Stimulated activated CD8-positive, alpha-beta memory T cell treated with anti-CD3 and anti-CD28 coated beads, Interleukin-7, amount 100 ng/mL, for 24 hours (primary cell): ENCODE measurements around the gene PTPN7.
"Not testable (repeated sequence)": the region's sequence is repeated elsewhere in the genome, so short reads cannot be mapped to it uniquely, and the experiment has no call there.

Source experiments
- DNase-seq: peaks from one replicate; pipeline ENCODE4 v3.0.0-alpha.2; 2020; ENCODE audit warnings: low read depth

PTPN7 gene

DNA sequence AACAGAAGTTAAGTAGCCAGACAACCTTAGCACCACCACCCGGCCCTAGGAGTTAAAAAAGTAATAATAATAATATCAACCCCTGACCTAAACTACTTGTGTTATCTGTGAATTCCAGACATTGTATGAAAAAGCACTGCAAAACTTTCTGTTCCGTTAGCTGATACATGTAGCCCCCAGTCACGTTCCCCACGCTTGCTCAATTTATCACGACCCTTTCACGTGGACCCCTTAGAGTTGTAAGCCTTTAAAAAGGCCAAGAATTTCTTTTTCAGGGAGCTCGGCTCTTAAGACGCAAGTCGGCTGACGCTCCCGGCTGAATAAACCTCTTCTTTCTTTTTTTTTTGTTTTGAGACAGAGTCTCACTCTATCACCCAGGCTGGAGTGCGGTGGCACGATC lies 6.7 kb upstream of the PTPN7 start:
- DNase-seq, result not testable (repeated sequence)

DNA sequence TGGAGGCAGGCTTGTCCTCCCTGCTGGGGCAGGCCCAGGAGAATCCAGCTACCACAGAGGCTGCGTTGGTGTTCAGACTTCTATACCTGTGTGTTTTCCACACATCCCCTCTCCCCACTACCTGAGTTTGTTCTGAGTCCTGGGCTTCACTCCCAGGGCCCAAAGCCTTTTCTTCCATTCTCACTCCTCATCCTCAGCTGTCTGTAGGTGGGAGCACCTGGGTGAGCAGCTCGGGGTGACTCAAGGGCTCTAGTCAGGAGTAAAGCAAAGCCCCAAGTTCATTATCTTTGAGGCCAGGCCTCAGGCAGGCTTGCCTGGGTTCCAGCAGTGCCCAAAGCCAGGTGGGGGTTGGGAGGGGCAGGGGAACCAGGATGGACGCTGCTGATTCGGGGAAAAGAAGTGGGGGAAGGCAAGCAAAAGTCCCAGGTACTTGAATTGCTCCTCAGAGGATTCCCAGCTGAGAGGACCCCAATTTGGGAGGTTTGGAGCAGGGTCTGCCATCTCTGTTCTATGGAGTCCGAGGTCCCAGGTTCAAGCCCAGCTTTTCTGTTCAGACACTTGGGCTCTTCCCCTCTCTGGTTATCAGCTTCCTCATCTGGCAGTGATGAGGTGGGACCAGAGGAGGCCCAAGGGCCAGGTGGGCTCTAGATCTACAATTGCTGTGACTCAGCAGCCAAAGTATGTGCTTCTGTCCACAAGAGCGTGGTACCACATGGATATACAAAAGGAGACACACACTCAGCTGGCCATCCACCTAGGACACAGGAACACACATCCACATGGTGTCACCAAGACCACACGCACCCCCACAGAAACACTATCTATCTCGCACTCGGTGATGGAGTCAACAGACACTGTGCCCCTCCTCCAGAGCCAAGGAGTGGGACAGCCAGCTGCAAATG lies 5.8 kb upstream of the PTPN7 start:
- DNase-seq, result no peak

DNA sequence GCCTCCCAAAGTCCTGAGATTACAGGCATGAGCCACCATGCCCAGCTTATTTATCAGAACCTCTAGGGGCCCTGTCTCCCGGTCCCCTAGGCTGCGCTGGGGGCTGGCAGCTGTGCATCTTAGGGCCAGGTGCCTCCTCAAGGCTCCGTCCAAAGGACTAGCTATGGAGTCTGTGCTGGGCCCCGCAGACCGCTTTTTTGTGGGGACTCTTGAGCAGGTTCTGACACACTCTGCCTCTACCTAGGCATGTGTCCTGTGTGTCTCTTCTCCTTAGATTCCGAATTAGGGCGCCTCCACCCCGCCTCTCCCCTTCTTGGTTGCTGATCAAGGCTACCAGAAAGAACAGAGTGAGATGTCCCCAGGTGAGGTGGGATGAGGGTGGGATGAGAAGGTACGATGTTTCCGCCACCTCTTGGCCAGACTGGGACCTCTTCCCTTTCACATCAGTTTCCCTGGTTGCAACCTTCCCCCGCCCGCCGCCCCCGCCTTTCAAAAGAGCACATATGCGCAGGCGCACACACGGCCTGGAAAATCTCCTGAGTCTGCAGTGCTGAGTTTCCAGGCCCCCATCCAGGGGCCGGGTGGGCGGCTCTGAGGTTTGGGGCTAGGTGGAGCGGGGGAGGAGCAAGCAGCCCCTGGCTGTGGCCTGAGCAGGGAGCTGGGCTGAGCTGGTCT lies 5.0 kb upstream of the PTPN7 start:
- no peak for DNase-seq

DNA sequence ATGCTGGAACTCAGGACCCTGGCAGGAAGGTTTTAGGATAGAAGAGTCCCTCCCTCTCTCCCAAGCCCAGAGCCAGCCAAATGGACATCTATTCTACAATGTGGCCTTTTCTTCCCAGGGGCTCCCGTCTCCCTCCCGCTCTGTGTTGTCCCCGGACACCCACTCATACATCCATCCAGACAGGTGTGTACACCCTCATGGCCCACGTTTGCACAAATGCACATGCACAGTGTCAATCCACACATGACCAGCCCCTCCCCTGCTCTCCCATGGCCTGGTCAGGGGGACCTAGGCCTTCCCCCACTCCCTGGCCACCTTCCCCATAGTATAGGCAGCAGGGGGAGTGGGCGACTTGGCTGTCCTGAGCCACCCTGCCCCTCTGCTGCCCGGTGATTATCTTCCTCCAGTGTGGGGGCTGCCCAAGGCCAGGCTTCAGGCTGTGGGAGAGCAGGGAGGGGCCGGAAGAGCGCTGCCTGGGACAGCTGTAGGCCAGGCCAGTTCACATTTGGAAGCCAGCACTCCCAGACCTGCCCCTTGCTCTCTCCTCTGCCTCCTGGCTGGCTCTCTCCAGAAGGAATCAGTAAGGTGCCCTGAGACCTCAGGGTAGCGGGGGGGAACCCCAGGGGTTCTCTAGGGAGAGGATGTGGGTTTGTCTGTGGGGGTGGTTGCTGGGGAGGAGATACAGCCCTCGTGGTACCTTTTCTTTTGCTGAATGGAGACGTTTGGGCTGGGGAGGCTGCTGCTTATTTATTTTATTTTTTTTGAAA lies 4.1 kb upstream of the PTPN7 start:
- no peak for DNase-seq

DNA sequence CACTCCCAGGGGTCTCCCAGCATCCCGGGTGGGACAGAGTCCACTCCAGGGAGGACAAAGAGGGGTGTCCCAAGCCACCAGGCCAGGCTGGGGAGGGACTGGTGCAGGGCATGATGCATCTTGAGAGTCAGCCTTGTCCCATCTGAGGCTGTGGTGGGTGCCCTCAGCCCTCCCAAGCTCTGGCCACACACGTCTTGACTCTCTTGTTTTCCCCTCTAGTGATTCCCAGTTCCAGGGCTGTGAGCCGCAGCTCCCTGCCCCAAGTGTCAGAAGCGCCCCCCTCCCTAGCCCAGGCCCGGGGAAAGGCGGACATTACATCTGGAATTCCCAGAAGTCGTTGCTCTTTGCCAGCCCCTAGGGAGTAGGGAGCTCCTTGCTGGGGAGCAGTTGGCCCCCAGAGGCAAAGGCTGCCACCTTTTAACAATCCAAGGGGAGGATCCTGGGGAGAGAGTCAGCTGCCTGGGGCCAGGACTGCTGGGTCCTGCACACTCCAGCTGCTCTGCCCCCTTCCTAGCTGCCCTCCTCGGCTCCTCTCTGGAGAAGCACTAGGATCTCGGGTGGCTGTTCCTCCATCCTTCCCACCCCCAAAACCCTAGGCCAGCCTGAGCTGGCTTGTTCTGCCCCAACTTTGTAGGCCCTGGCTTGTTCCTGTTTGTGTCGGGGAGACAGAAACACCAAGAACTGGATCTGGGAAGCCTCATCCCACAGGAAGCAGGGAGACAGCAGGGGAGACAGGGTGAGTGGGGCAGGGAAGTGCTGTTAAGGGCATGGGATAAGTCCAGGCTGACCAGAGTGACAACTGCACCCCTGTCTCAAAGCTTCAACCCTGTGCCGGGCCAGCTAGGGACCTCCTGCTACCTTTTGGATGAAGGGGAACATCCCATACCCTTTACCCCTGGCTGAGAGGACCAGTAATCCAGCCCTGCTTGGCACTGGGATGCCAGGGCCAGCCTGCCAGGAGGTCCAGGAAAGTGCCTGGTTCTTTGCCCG lies 3.2 kb upstream of the PTPN7 start:
- no peak for DNase-seq

DNA sequence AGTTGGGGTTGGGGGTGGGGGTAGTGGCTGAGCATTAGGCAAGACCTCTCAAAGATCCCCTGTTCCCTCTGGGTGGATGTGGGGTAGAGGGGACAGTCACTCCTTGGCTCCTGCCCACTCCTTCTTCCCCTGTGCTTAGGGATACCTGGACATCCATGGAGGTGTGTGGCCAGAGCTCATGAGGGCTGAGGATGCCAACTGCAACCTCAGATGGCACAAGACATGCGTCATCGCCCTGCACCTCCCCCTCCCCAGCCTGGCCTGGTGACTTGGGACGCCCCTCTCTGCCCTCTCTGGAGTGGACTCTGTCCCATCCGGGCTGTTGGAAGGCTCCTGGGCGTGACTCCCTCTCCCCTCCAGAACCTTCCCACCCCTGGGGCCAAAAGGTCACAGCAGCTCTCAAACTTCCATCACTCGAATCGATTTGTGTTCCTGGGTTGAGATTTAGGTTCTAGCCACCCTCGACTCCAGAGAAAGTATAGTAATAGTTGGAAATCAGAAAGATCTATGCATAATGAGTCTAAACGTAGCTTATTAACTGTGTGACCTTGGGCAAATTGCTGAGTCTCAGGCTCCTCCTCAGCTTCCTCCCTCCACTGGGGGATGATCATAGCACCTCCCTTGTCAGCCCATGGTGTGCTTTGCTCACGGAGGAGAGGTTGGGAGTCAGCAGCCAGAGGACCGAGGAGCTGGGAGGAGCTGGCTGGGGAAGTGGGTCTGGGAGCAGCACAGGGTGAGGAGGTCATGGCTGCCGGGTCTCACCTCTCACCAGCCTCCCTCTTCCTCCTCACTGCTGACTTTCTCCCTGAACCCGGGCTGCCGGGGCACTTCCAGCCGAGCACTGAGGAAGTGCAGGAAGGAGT lies 2.2 kb upstream of the PTPN7 start:
- no peak for DNase-seq

DNA sequence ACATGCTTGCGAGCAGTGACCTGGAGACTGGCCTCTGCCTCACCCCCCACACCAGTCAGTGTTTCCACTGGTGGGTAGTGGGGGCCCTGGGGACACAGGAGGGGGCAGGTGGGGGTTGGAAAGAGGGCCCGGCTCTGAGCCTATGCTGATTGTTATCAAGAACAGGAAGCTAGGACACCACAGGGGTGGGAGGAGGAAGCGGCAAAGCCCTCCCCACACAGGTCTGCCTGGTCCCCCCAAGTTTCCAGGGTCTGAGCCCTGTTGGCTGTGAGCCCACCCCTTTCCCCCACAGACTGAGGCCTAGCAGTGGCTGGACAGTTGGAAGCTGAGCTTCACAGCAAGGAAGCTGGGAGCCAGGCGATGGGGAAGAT lies 1.6 kb upstream of the PTPN7 start:
- no peak for DNase-seq

DNA sequence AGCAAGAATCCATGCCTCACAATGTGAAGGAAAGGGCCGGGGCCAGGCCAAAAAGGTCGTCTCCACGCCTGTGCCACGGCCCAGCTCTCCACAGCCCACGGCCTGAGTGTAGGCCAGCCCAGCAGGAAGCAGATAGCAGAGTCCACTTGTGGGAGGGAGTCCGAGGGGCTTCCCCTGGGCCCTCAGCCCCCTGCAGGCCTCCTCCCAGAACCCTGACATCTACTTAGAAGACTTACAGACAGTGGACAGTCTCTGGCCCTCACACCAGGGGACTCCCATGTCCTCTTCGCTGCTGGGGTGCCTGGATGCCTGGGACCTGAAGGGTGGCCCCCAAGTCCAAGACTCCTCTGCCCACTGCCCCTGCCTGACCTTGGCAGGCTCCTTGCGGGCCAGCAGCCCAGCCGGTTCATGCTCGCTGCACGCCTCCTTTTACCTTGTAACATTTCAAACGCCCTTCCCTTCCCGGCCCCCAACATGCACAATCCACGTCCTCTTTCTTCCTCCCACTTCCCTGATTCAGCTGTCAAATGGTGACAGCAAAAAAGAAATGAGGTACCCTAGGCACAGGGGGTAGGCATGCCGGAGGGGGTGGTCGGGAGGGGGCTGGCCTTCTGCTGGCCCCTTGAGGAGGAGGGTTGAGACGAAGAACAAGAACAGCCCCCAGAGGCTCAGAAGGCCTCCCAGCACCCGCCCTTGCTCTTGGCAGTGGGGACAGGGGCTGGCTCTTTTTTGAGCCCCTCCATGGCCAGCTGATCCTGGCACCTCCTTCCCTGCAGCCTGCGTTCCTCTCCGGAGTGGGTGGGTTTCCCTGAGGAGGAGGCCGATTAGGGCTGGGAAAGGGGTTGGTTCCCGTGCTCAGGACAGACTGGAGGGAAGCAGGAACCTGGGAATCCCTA lies 997 bp upstream of the PTPN7 start:
- no peak for DNase-seq

DNA sequence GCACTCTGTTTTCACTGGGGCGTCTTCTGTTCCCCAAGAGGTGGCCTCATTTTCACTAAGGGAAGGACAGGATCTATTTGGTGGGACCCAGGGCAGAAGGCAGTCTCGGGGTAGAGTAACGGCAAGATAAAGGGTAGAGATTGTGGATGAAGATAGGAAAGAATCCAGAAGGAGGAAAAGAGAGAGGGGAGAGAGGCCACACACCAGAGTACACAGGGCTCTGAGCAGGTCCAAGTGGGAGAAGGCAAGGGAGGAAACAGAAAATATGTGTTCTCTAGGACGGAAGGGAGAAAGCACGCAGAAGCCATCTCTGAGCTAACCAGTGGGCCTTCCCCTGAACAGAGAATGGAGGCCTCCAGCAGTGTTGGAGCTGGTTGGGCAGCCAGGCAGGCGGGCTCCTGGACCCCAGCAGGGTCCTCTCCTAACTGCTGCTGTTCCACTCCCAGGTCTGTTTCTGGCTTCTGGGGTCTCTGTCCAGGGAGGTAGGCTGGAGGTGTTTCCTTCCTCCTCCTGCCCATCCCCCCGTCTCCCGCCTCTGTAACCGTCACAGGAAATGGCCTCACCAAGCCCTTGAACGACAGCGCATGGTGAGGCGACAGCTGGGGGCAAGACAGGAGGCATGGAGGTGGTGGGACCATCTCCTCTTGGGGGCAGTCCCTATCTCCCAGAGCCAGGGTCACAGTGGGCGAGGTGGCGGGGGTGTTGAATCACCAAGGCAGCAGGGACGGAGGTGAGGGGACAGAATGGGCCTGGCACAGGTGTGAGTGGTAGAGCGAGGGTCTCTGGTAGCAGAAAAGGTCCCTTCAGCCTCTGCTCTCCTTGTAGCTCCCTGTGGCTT lies 649 bp downstream of the PTPN7 start:
- DNase-seq, result no peak

DNA sequence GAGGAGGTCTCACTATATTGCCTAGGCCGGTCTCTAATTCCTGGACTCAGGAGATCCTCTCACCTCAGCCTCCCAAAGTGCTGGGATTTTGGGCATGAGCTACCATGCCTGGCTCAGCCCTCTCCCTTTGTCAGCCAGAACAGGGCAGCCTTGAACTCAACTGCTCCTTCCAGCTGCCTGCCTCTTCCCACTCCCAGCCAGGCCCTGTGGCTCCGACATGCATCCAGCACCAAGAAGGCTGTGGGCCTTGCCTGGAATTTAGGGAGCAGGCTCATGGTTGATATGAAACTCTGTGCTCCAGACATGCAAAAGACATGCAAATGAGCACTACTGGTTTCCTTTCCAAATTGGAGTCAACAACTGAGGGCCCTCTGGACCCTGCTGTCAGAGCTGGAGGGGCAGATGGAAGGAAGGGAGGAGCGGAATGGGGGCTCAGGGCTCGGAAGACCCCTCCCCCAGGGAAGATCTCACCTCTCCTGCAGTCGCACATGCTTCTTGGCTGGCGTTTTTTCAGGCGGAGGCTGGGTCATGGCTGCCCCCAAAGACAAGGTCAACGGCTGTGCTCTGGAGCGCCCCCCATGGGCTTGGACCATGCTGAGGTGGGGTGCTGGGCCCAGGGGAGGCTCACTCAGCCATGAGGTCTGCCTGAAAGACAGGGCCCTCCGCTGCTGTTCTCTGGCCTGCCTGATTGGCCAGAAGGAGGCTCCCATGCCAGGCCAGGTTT lies 1.4 kb downstream of the PTPN7 start:
- no peak for DNase-seq

DNA sequence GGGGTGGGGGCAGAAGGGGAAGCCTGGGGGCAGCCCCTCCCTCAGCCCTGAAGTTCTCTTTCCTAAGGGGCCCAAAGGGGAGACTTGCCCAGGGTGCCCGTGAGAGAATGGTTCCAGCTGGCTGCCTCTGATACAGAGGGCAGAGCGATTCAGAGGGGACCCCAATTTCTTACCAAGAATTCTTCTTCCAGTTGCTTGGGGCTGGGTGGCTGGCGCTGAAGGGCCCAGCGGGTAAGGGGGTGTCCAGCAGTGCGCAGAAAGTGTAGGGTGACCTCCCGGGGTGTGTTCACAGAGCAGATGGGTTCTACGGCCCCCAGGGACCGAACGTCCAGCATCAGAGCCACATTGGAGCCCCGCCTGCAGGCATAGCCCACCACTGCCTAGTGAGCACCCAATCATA lies 2.5 kb downstream of the PTPN7 start:
- no peak for DNase-seq

DNA sequence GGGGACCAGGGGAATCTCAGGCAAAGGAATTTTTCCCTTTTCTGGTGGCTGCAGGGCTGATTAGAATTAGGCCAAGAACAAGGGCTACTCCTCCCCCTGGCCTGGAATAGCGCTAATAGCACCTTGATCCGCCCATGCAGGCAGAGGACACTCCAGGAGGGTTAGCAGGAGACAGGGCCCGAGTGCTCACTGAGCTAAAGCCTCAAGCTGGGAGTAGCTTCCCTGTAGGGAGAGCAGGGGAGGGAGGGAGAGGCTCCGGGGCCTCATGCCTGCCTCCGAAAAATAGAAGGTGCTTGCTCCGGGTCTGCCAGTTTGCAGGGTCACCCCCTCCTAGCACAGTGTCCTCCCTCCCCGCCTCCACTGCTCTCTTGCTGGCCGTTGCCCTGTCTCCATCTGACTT lies 3.8 kb downstream of the PTPN7 start:
- no peak for DNase-seq

DNA sequence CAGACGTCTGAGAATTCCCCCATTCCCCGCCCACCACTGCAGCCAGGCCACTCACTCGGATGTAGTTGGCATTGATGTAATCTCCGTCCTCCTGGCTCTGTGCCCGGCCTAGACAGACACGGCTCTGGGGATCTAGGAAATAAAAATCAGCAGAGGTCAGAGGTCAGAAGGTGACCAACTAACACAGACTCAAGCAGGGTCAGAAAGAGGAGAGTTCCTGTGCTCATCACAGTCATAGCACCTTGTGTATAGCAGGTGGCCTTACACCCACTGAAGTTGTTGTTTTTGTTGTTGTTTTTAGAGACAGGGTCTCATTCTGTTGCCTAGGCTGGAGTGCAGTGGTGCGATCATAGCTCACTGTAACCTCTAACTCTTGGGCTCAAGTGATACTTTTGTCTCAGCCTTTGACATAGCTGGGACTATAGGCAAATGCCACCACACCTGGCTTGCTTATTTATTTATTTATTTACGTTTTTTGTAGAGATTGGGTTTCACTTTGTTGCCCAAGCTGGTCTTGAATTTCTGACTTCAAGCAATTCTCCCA lies 4.9 kb downstream of the PTPN7 start:
- DNase-seq, result no peak

DNA sequence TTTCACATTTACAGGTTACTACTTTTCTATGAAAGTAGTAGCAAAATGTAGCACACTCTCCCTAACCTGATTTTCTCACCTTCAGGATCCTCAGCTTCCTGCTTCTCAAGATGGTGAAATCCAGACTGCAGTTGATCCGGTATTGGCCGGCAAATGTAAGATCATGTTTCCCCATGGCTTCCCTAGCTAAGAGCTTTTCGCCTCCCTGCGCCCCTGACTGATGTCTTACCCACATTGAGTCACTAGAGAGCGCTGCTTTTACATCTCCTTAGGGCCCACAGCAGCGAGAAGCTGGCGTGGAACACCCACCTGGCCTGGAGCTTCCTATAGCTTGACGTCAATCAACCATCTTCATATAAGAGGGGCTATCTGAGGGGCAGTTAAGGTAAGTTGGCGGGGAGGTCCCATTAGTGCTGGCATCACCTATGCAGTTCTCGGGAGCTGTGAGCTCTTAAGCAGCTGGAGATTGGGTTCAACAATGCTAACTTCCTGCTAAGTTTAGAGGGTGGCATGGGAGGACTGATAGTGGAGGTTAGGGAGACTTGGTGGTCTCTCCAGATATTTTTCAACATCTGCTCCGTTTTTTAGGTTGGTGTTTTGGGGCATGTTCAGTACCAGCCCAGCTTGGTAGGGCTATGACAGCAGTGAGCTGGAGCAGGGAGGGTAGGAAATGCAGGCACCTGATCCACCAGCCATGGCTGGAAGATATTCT lies 5.5 kb downstream of the PTPN7 start:
- no peak for DNase-seq

DNA sequence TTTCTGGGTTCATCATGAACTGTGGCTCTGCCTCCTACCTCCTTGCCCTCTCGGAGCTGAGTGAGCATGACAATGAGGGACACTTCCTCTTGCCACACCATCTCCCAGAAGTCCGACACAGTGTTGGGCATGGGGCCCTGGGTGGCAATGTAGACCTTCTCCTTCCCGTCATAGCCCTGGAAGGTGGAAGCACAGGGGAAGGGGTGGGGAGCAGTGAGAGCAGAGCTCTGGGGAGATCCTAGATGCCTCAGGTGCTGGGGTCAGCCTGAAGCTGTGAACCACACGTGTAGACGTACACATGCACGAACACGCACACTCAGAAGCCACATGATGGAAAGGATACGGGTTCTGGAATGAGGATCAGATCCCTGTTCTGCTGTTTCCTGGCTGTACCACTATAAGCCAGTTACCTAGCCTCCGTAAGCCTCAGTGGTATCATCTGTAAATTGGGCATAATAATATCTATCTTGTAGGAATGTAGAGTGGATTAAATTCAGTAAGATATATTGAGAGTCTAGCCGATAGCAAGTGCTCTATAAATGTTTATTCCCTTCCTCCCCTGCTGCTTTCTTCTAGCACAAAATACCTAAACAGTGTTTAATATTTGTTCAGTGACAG lies 6.1 kb downstream of the PTPN7 start:
- DNase-seq, result no peak

DNA sequence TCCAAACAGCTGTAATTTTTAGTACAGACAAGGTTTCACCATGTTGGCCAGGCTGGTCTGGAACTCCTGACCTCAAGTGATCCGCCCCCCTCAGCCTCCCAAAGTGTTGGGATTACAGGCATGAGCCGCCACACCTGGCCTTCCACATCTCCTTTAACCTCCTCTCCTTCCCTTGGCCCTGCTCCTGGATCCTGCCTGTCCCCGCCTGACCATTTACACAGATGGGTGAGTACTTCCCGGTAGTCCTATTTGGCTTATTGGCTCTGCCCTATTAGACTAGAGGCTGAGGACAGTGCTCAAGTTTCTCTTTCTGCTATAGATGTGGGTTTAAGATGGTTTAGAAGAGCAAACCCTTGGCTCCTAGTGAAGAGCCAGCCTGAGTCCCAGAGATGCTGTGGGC lies 7.1 kb downstream of the PTPN7 start:
- DNase-seq, result no peak

DNA sequence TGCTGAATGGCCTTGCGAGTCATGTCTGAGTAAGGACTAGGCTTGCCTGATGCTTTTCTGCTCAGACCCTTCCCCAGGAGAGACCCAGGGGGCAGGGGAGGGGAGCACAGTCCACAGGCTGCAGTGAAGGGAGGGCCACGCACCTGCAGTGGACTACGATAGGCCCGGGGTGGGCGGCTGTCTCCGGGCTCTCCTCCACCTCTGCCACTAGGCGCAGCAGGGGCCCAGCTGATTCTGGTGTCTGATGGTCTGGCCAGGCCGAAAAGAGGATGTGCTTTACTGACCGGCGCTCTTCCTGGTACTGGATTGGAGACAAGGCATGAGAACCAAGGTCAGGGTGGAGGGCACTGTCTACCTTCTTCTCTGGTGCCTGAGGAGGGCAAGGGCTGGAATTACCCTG lies 8.0 kb downstream of the PTPN7 start:
- DNase-seq, result no peak
